ENCODE measurements around the gene YWHAE.
"Not testable (repeated sequence)": the region's sequence is repeated elsewhere in the genome, so short reads cannot be mapped to it uniquely, and the experiment has no call there.

YWHAE gene

DNA sequence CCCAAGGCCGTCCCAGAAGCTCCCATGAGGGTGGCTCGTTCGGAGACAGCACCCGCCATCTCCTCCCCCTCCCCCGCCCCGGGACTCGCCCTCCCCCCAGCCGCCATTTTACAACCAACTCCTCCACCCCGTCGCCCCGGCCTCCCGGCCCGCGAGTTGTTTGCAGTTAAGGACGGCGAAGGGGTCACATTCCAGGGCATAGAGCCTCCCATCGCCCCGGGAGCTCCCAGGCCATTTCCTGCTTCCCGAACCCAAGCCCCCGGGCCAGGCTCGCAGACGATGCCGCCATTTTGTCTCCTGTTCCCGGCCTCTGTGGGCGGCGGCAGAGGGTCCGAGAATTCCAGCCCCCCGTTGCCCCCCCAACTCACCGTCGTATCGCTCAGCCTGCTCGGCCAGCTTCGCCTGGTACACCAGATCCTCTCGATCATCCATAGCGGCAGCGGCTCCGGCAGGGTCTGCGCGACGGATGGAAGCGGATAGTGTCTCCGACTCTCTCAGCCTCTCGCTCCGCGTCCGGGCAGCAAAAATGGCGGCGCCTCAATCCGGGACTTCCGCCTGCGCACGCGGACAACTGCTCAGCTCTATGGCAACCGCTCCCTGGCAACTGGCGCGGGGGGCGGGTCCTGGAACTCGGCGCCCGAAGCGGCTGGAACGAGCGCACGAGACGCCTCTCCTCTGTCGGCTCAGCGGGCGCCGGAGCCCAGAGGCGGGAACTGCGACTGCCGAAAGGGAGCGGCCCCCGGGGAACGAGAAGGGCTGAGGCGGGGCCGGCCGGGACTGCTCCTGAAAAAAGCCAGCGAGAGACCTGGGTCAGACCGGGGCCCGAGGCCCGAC lies at the start of gene YWHAE:
YWHAE (minus strand) TSS at position 544 of the 834 bp plus-strand sequence; CDS start at position 432, 112 bp downstream.
- DNase-seq: peak; percentile 94

DNA sequence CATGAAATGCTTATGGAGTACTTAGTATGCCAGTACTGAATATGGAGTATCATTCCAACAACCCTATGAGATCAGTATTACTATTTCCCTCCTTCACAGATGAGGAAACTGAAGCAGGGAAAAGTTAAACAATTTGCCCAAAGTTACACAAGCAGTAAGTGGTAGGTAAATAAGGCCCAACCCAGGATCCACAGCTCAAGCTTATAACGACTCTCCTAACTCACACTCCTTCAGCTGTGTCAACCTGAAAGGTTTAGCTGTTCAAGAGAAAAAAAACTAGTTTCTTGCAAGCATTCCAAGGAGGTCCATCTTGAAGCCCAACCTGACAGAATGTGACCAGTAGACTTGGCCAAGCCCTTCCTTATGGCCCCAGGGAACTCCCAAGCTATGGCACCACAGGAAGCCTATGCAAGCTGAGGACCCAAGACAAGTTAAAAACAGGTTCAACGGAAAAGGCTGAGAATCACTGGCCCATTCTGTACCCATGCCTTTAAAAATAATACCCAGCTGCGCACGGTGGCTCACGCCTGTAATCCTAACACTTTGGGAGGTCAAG lies 49.5 kb upstream of the YWHAE start:
- no peak for DNase-seq

DNA sequence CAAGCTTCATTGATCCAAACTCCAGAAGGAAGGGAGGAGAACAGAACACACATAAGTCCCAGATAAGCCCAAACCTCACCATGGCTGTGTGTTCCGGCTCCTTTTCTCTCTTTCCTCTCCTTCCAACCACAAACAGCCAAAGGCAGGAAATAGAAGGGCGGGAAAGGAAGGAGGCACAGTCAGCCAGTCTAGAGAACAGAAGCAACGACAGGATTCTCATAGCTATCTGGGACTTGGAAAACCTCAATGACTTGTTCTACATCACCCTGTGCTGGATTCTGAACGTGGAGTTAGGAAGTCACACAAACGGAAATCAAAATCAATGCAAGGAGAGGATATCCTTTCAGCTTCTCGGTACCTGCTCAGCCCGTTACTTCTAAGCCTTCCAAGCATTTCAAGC lies 47.0 kb upstream of the YWHAE start:
- DNase-seq: no peak

DNA sequence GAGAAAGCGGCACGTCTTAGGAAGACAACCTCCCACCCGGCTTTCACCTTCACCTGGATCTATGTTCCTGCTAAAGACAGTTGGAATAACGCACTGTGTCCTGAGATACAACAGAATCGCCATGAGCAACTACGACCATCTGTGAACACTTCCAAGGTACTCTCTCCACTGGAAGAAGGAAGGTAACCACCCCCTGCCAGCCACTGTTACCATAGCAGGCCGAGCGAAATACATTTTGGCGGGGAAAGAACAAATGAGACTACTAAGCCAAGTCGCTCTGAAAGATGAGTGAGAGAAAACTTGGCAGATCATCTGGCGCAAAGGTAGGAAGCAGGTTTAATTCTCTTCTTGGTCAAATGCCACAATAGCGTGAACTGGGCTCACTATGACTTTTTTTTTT lies 46.2 kb upstream of the YWHAE start:
- no peak for DNase-seq

DNA sequence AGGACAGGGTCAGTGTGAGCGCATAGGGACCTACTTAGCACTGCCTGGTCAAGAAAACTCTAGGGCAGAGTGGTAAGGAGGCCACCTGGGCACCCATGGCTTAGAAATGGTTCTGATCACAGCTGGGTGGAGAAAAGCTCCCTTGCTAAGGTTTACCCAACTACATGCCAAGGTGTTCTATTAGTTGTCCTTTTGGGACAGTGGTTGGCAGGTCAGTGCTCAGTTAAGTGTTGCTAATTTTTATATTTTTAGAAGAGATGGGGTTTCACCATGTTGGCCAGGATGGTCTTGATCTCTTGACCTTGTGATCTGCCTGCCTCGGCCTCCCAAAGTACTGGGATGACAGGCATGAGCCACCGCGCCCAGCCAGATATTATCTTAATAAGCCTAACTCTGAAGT lies 45.7 kb upstream of the YWHAE start:
- DNase-seq: not testable (repeated sequence)

DNA sequence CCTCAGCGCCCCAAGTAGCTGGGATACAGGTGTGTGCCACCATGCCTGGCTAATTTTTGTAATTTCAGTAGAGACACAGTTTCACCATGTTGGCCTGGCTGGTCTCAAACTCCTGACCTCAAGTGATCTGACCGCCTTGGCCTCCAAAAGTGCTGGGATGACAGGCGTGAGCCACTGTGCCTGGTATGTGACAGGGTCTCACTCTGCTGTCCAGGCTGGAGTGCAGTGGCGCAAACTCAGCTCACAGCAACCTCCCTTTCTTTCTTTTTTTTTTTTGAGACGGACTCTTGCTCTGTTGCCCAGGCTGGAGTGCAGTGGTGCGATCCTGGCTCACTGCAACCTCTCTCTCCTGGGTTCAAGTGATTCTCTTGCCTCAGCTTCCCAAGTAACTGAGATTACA lies 42.7 kb upstream of the YWHAE start:
- not testable (repeated sequence) for DNase-seq

DNA sequence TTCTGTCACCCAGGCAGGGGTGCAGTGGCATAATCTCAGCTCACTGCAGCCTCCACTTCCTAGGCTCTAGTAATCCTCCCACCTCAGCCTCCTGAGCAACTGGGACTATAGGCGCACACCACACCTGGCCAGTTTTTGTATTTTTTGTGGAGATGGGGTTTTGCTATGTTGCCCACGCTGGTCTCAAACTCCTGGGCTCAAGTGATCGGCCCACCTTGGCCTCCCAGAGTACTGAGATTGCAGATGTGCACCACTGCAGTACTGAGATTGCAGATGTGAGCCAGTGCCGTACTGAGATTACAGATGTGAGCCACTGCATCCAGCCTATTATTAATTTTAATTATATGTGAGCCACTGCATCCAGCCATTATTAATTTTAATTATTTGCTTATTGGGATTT lies 42.2 kb upstream of the YWHAE start:
- no peak for DNase-seq

DNA sequence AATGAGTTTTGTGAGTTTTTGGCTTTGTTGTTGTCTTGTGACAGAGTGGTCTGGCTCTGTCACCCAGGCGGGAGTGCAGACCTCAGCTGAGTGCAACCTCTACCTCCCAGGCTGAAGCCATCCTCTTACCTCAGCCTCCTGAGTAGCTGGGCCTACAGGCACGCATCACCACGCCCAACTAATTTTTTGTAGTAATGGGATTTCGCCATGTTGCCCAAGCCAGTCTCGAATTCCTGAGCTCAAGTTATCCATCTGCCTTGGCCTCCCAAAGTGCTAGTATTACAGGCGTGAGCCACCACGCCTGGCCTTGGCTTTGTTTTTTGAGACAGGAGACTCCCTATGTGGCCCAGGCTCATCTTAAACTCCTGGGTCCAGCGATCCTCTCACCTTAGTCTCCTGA lies 40.9 kb upstream of the YWHAE start:
- no peak for DNase-seq

DNA sequence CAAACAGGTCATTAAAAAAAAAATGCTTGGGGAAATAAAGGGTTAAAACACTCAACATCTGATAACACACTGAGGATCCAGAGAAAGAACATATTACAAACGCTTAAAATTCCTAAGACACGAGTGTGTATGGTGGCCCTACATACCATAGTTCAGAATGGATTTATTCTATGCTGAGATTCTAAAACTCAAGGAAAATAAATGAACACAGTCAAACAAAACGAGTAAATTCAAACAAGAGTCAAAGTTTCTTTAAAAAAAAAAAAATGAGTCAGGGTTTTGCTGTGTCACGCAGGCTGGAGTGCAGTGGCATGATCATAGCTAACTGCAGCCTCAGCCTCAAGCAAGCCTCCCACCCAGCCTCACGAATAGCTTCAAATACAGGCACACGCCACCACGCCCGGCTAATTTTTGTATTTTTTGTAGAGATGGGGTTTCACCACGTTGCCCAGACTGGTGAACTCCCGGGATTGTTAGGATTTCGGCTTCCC lies 38.6 kb upstream of the YWHAE start:
- no peak for DNase-seq

DNA sequence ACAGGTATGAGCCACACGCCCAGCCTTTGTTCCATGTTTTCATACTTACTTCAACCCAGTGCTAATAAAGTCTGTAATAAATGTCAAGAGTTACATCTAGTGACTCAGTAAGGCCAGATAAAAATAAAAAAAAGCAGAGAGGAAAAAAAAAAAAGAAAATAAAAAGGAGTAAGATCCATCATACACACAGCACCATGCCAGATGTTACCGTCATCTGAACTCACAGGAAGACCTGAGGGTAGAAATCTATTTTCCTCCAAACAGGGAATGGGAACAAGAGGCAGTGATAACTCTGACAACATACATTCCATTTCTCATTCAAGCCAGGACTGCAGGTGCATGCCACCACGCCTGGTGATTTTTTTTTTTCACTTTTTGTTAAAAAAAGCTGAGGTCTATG lies 35.3 kb upstream of the YWHAE start:
- DNase-seq: no peak

DNA sequence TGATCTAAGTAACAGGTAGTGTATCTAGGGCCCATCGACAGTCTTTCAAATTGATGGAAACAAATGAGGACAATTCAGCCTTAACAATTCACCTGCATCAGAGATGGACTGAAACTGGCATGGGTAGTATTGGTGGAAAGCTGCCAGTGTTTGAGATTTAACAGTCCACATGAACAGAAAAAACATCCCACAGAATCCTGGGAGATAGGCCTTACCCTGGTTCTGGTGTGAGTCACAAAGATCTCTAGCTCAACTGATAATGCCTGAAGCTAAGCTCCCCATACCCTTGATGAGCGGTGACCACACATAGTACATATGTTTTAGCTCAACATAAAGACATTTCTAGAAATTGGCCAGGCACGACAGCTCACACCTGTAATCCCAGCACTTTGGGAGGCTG lies 34.1 kb upstream of the YWHAE start:
- DNase-seq: no peak

DNA sequence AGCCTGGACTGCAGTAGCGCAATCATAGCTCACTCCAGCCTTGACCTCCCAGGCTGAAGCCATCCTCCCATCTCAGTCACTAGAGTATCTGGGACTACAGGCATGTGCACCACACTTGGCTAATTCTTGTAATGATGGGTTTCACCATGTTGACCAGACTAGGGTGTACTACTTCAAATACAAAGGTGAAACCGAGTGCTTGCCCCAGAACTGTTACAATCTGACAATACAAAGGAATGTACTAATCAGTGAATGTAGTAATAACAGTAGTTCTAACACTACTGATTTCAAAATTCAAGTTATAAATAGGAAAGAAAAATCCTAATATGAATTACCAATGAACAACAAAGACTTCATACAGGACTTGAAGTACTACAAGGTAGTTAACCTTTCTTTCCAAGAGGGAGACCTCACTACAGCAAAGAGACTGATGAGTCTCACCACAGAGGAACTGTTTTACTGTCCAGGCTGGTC lies 31.6 kb upstream of the YWHAE start:
- no peak for DNase-seq

DNA sequence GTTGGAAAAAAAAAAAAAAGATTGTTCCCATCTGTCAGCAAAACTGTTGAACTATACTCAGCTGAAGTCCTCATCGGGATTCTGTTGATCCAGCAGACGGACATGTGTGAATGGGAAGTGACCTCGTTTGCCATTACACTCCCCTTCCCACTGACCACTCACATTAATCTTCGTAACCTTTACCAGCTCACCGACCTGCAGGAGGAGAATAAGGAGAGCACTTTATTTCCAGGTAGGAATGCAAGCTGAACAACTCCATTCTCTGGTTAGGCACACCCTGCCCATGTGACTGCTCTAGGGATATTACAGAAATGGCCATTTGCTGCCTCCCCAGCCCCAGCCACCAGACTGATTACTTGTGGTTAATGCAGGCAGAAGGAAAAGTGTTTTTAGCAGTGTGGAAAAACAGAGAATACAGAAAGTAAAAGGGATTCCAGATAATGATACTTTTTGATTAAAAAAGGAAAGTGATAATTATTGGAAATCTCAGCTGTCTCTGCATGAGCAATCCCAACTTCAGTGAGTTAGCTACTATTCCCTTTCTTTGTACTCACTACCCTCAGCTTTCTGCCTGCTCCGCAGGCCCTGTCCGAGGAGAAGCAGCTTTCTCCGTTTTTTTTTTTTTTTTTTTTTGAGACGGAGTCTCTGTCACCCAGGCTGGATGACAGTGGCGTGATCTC lies 23.6 kb upstream of the YWHAE start:
- no peak for DNase-seq

DNA sequence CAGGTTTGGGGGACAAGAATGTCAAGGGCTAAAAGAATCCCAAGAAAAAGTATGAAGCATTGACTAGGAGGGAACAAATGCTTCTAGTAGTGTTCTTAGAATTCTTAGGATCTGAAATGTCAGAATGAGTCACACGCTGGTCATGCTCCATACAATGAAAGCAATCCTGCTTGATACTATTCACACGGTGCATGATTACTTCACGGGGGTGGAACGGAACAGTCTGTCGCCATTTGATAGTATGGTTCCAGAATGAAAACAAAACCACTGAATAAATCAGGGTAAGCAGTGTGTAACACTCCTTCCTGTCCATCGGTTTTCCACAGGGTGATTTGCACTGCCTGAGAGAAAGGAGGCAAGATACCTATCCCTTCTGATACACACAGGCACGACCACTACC lies 22.9 kb upstream of the YWHAE start:
- DNase-seq: no peak

DNA sequence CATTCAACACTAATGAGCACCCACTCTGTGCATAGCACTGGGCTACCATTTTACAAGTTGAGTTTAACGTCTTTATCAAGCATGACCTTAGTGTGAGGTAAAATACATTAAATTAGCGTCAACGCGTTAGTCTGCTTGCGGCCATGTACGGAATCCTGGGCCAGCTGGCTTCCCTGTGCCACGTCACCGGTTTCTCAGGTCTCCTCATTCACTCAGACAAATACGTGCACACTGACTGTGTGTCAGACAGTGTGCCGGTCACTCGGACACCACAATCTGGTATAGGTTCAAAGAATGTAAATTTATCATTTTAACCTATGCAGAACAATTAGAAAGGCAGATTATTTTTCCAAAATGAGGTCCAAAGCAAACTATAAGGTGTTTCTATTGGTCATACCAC lies 21.4 kb upstream of the YWHAE start:
- DNase-seq: no peak

DNA sequence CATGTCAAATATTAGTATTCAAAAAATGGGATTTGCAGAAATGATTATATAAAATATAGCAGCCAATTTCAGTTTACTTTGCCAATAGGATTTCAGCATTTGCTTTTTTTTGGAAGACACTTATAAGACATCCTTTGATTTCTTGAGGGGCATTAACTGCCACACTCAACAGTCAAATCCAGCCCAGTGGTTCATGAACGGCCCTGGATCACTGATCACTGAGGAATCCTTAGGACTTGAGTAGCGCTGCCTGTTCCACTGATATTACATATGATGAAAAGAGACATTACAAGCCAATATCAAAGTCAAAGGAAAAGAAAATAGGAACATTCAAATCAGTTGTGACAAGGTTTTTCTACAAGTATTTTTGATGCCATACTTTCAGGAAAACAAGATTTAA lies 21.0 kb upstream of the YWHAE start:
- DNase-seq: no peak

DNA sequence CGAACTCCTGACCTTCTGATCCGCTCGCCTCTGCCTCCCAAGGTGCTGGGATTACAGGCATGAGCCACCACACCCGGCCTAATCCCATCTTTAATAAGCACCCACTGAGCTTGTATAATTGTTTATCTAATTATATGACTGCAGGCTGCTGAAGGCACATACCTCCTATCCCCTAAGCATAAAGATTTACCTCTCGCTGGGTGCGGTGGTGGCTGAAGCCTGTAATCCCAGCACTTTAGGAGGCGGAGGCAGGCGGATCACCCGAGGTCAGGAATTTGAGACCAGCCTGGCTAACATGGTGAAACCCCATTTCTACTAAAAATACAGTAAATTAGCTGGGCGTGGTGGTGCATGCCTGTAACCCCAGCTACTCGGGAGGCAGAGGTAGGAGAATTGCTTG lies 20.1 kb upstream of the YWHAE start:
- DNase-seq: no peak

DNA sequence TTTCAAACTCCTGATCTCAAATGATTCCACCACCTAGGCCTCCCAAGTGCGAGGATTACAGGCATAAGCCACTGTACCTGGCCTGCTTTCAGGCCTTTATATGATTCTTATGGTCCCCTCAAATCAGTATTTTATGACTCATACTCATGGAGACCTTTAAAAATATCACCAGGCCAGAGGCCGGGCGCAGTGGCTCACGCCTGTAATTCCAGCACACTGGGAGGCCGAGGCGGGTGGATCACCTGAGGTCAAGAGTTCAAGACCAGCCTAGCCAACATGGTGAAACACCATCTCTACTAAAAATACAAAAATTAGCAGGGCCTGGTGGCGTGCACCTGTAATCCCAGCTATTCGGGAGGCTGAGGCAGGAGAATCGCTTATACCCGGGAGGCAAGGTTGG lies 18.5 kb upstream of the YWHAE start:
- DNase-seq: not testable (repeated sequence)

DNA sequence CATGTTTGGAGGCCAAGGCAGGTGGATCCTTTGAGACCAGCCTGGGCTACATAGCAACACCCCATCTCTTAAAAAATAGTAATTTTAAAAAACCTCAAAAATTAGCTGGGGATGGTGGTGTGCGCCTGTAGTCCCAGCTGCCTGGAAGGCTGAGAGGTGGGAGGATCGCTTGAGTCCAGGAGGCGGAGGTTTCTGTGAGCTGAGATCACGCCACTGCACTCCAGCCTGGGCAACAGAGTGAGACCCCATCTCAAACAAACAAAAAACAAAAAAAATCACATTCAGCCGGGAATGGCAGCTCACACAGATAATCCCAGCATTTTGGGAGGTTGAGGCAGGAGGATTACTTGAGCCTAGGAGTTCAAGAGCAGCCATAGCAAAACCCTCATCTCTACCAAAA lies 16.4 kb upstream of the YWHAE start:
- no peak for DNase-seq

DNA sequence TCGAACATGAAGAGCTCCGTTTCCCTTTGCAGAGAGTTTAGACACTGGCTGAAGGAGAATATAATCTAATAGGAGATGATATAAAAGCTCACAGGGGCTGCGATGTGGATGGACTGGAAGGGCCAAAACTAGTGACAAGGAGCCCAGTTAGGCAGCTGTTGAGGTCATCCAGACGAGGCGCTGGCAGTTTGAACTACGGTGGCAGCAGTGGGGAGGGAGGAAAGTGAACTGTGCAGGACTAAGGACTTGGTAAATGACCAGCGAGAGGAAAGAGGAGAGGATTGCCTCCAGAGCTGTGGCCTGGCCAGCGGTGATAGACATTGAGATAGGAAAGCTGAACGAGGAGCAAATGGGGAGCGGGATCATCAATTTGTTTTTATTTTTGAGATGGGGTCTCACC lies 14.6 kb upstream of the YWHAE start:
- no peak for DNase-seq

DNA sequence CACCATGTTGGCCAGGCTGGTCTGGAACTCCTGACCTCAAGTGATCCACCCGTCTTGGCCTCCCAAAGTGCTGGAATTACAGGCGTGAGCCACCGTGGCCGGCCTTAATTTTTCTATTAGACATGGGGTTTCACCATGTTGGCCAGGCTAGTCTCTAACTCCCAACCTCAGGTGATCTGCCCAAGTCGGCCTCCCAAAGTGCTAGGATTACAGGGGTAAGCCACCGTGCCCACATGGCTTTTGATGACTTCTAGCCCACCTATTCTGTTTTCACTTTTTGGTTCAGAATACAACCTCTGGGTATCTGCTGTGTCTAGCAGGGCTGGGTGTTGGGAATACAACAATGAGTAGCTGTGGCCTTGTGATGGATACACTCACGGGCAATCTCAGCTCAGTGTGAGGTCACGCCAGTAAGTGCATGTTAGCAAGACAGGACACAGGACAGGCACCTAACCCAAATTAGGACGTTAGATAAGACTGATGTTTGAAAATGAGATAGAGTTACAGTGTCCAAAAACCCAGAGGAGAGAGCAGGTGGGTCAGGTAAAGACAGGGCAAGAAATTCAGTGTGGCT lies 14.1 kb upstream of the YWHAE start:
- no peak for DNase-seq

DNA sequence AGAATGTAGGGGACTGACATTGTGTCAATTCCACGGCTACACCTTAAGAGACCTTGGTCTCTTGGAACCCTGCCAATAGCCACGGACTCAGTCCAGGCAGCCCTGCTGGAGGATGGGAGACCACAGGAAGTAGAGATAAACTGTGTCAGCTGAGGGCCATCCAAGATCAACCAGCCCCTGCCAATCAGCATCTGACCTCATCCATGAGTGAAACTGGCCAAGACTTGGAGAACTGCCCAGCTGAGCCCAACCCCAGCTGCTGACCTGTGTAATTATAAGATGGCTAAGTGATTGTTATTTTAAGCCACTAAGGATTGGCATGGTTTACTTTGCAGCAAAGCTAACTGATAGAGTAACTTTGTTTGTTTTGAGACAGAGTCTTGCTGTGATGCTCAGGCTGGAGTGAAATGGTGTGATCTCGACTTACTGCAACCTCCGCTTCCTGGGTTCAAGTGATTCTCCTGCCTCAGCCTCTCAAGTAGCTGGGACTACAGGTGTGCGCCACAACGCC lies 13.3 kb upstream of the YWHAE start:
- DNase-seq: no peak

Data from activated effector memory CD4-positive, alpha-beta T cell treated with Interleukin-2 at 50 U/mL for 16 hours (primary cell).